Activated CD4-positive, alpha-beta T cell treated with anti-CD3 and anti-CD28 coated beads, Interleukin-10, Interleukin-2, amounts not matched to agents 100 ng/mL and 50 ng/mL, durations not matched to agents 16 hours and 8 hours (primary cell): Measurements from ENCODE around the gene OR6N1.
A peak's percentile ranks its signal among the peaks of the same experiment; 100 is the strongest.

Experiments used
- DNase-seq: peaks from one replicate; pipeline ENCODE4 v3.0.0-alpha.2; 2020

OR6N1 gene

DNA sequence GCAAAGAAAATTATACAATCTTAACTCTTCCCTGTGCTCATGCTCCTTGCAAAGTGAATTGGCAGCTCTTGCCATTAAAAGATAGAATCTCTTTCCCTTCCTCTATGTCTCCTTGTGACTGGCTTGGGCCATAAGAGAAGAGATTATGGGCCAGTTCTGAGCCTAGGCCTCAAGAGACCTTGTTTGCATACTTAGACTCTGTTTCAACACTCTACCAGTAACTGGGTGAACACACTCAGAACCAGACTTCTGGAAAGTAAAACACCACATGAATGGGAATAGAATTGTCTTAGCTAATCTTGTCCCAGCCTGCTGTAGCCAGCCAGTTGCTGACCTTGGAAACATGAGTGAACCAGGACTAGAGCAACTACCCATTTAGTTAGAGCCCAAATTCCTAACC, 36.1 kb downstream of the OR6N1 start:
- no peak for DNase-seq

DNA sequence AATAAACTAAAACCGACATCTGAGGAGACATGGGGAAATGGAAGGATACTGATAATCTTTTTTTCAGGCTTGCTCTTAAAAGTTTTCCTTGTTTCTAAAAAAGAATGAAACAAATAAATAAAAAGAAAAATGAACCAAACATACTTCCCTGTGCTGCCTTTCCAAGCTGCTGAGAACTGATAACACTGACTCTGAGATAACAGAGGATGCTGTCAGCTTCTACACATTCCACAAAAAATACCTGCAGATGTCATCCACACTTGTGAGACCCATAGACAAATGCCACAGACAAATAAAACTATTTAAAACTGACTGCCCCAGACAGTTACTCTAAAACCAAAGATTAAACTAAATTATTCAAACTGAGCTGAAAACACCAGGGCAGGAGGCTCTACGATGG, 39.5 kb downstream of the OR6N1 start:
- no peak for DNase-seq

DNA sequence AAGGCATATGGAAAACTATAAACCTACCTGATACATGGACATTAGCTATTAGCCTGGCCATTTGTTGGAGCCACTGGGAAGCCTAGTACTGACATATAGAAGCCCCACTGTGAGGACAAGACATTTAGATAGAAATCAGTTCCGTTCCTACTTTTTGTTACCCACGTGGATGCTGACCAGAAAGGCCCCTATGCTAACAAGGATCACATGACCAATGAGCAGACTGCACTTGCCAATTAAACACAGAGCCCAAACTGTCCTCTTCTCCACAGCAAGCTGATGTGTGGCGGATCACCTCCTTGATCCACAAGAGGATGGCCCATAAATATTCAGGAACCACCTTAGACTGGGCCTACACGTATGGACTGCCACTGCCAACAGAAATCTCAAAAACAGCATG, 40.3 kb downstream of the OR6N1 start:
- no peak for DNase-seq

DNA sequence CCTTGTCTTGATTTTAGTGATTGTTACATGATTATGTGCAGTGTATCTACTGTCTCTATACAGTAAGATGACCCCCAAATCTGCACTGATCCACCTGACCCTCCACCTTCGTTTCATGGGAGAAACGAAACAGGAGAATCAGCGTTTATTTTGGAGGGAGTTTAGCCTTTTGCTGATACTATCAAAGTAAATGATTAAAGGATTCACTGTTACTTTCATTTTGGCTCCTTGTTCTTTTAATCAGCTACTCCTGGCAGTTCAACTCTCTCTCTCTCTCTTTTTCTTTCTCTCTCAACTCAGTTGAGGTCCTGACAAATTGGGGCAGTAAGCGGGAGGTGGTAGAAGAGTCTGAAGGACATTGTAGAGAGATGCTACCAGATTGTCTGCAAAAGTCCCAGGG, 41.5 kb downstream of the OR6N1 start:
- no peak for DNase-seq

DNA sequence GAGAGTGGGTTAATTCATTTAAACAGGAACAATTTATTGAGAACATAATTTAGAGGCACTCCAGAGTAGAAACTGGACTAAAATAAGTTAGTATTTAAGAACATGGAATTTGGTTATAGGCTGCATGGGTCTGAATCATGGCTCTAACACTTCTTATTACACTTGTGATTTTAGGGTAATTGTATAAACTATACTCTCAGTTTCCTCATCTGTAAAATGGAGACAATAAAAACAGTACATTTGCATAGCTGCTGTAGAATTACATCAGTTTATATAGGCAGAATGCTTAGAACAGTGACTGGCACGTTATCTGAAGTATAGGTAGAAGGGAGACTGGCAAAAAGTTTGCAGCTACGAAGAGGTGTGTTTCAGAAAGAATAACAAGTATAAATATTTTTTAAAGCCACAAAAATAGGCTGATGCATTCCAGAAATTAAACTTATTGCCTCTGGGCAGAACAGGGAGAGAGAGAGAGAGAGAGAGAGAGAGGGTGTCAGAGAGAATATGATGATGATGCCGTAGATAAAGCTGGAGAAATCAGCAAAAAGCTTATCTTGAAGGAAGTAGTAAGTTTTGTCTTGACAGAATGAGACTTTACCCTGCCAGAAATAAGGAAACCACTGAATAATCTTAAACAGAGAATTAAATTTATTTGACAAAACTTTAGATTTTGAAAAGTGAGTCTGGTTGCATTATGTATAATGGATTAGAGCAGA, 43.3 kb downstream of the OR6N1 start:
- no peak for DNase-seq

DNA sequence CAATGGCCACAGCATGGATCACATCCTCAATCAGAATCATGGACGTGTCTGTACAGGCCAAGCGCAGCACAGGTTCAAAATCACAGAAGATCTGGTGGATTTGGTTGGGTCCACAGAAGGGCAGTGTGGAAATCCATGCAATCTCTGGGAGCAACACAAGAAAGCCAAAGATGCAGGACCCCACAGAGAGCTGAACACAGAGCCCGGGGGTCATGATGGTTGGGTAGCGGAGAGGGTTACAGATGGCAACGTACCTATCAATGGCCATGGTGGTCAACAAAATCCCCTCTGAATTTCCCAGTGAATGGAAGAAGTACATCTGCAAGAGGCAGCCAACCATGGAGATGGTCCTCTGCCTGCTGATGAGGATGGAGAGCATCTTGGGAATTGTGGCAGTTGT, 47.6 kb downstream of the OR6N1 start:
- DNase-seq, result no peak

DNA sequence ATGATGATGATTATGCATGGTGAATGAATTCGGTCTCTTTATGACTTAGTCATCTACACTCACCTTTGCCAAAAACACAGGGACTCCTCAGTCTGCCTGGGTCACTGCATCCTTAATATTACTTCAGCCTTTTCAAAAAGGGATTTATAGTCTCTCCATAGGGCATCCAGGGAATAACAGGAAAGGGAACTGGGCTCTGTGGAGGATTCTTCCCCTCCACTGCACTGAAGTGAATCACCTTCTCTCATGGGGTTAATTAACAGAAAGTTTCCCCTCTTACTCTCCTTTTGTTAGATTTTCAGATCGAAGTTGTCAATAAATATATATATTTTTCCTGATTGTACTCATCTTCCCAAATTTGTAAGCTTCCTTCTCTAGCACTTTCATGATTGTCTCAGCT, 51.4 kb downstream of the OR6N1 start, which contains the start of gene OR6K3:
Gene OR6K3, minus strand, starts transcription at position 101 of the 400 bp plus-strand sequence. CDS start 2,605 bp downstream, outside the sequence.
- DNase-seq, result no peak

DNA sequence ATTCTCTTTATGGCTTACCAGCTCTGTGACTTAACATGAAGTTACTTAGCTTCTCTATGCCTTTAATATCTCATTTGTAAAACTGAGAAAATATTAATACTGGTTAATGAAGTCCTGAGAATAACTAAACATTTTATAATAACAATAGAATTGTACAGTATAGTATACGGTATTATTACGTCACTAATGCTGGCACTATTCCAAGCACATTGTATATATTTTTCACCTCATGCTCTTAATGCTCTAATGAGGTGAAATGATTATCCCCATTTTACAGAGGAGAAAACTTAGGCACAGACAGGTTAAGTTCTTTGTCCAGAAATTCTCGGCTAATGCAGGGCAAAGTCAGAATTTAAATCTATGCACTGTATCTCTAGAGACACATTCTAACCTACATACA, 52.3 kb downstream of the OR6N1 start:
- DNase-seq, result no peak

DNA sequence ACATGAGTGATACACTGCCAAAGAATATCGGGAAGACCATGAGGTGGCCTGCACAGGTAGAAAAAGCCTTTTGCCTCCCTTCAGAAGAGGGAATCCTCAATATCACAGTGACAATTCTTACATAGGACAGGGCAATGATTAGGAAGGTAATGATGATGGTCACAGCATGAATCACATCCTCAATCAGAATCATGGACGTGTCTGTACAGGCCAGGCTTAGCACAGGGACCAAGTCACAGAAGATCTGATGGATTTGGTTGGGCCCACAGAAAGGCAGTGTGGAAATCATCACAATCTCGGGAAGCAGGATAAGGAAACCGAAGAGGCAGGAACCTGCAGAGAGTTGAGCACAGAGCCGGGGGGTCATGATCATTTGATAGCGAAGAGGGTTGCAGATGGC, 54.7 kb downstream of the OR6N1 start:
- no peak for DNase-seq

DNA sequence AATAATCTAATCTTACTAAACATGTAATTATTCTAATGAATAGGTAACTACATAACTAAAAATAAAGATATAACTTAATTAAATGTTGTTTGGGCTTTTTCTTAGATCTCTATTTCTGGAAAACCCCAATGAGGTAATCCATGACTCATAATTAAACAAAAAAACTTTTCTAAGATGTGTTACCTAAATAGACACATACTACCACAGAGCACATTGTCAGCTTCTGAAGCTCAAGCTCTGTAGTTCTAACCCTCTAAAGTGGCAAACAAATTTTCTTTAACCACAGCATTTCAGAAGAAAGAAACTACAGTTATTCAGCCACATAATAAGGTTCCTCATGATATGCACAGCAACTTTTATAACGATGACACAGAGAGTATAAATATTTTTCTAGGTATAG, 55.7 kb downstream of the OR6N1 start:
- peak; percentile 59 for DNase-seq

DNA sequence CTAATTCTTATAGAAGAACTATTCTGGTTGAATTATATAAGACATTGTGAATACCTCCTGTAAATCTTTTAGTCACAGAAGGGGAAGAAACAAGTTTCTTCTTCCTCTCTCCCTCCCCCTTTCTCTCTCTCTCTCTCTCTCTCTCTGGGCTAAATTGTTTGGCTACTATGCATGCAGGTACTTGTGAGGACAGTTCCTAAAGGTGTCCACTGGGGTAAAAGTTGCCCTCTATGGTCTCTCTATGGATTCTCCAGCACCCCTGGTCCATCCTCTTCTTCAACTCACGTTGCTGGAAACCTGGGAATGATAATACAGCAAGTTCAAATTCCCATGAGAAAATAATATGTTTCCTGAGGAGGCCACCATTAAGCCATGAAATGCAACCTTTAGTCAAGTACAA, 57.2 kb downstream of the OR6N1 start:
- no peak for DNase-seq
